ENCODE data around the gene MAP7. TPM values are rescaled to one million over a fixed set of nuclear protein-coding genes. Genes with fewer than 3 reads are reported as not detected.

Gene MAP7
- total RNA-seq, 6 donors from 2014 or later = 18.1 to 26.6 (median 24.2) TPM

DNA sequence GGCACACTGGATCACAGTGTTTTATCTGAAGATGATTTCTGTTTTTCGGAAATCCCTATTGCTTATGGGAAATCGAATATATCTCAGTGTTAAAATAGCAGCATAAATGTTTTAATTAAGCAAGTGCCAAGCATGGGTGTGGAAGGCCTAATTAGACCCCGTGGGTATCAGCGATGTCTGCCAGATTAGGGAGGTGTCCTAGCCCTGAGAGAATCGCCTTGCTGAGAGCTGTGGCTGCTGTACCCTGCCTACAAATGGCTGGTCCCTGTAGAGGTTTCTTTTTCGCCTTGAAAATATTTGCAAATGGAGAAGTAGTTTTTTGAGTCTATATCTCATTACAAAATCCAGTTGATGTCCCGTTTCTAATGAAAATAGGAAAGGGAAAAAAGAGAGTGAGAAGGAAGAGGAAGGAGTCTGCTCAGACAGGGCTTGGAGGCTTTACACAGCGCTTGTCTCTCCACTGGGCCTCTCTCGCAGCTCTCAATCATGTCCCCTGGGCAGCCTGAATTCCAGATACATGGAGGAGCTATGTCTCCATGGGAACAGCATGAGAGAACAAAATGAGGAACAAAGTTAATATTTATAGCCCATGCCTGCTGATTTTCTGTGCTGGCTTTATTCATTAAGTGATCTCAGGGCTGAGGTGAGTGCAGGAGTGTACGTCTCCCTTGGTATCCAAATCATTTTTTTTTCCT lies 225.4 kb downstream of the MAP7 start:
- no peaks in the 10 kb centered on the region for H3K27me3 ChIP-seq
- DNase-seq (no peak), ATAC-seq (ENCODE audit: low FRiP score in 2 of 2) (peak in 1 of 2 donors; percentile 39)
- TF ChIP-seq POLR2AphosphoS5 (IDR thresholded peaks at IDR 0.05) (no peak), EP300 (IDR thresholded peaks at IDR 0.05) (no peak)
- no peaks in the 10 kb centered on the region for H3K4me1 ChIP-seq
- WGBS, 2 donors = 76 to 77% methylated on average over 10 of the region's 10 CpGs
- no peaks in the 10 kb centered on the region for H3K36me3 ChIP-seq
- H3K27ac ChIP-seq = no peak overlapping the region
- H3K4me3 ChIP-seq = no peak overlapping the region
- H3K9me3 ChIP-seq = no peaks in the 10 kb centered on the region

DNA sequence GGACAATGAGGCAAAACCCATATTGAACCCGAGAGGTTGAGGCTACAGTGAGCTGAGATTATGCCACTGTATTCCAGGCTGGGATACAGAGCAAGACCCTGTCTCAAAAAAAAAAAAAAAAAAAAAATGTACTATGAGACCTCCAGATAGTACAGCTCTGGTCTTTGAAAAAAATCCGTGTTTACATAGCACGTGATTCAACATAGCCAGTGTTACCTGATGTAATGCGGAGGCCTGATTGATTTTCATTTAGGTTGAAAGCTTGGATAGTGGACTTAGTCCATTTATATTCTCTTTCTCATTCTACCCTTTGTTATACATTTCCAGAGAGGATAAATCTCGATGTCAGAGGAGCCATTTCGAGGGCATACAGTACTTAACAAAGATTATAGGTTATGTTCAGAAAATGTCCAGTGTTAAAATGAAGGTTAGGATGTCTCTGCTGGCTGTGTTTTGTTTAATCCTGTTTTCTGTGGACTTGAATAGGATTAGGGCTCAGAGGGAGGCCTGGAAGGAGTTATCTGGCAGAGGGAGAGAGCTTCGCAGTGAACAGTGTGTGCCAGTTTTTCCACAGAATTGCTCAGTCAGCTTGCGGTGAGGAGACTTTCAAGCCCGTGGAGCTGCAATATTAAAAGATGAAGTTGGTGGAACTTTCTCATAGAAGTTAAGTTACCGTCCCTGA lies 226.7 kb downstream of the MAP7 start:
- Histone ChIP-seq H3K27me3 (no peaks in the 10 kb centered on the region), H3K9me3 (no peaks in the 10 kb centered on the region), H3K27ac (no peak overlapping the region), H3K4me1 (no peaks in the 10 kb centered on the region), H3K36me3 (no peaks in the 10 kb centered on the region), H3K4me3 (no peak overlapping the region)
- peak in 1 of 2 donors; percentile 49 for ATAC-seq (ENCODE audit: low FRiP score in 2 of 2)
- WGBS, 2 donors = 82 to 83% methylated on average over 10 of the region's 10 CpGs
- DNase-seq = no peak
- no peak for TF ChIP-seq POLR2A (IDR thresholded peaks at IDR 0.05)
- TF ChIP-seq, protein P1, sequence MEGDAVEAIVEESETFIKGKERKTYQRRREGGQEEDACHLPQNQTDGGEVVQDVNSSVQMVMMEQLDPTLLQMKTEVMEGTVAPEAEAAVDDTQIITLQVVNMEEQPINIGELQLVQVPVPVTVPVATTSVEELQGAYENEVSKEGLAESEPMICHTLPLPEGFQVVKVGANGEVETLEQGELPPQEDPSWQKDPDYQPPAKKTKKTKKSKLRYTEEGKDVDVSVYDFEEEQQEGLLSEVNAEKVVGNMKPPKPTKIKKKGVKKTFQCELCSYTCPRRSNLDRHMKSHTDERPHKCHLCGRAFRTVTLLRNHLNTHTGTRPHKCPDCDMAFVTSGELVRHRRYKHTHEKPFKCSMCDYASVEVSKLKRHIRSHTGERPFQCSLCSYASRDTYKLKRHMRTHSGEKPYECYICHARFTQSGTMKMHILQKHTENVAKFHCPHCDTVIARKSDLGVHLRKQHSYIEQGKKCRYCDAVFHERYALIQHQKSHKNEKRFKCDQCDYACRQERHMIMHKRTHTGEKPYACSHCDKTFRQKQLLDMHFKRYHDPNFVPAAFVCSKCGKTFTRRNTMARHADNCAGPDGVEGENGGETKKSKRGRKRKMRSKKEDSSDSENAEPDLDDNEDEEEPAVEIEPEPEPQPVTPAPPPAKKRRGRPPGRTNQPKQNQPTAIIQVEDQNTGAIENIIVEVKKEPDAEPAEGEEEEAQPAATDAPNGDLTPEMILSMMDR (IDR thresholded peaks at IDR 0.05) = no peak
- TF ChIP-seq POLR2AphosphoS5 (IDR thresholded peaks at IDR 0.05) = no peak
- no peak for TF ChIP-seq EP300 (IDR thresholded peaks at IDR 0.05)

DNA sequence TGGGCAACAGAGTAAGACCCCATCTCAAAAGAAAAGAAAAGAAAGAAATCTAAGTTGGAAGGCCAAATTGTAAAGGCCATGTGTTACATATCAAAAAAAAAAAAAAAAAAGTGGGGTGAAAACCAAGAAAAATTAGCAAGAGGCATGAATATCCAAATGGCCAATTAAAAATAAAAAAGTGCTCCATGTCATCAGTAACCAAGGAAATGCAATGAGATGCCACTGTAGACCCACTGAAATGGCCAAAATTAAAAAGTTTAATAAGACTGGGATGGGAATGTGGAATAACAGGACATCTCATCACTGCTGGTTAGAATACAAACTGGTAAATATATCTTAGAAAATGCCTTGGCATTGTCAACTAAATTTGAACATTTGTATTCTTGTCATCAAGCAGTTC lies 230.5 kb downstream of the MAP7 start:
- DNase-seq = no peak
- Histone ChIP-seq H3K4me1 (no peaks in the 10 kb centered on the region), H3K4me3 (no peak overlapping the region), H3K27me3 (no peaks in the 10 kb centered on the region), H3K36me3 (no peaks in the 10 kb centered on the region), H3K9me3 (no peaks in the 10 kb centered on the region), H3K27ac (no peak overlapping the region)
- TF ChIP-seq POLR2A (IDR thresholded peaks at IDR 0.05) (no peak), EP300 (IDR thresholded peaks at IDR 0.05) (no peak), POLR2AphosphoS5 (IDR thresholded peaks at IDR 0.05) (no peak)
- TF ChIP-seq, protein P1 (IDR thresholded peaks at IDR 0.05) = no peak
- ATAC-seq (ENCODE audit: low FRiP score in 2 of 2) = no peak

DNA sequence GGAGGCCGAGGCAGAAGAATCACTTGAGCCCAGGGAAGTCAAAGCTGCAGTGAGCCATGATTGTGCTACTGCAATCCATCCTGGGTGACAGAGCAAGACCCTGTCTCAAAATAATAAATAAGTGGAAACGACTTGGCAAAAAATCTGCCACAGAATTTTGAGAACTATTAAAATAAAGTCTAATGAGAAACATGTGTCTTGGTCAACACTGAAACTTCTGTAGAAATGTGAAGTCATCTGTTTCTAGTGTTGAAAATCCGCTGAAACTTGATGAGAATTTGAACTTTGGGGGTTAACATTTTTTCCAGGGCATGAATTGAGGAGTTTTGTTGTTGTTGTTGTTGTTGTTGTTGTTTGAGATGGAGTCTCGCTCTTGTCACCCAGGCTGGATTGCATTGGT lies 231.5 kb downstream of the MAP7 start:
- Histone ChIP-seq H3K9me3 (no peaks in the 10 kb centered on the region), H3K27me3 (no peaks in the 10 kb centered on the region), H3K4me1 (no peaks in the 10 kb centered on the region), H3K4me3 (no peak overlapping the region), H3K36me3 (no peaks in the 10 kb centered on the region), H3K27ac (no peak overlapping the region)
- no peak for DNase-seq
- TF ChIP-seq POLR2AphosphoS5 (IDR thresholded peaks at IDR 0.05) (no peak), POLR2A (IDR thresholded peaks at IDR 0.05) (no peak), EP300 (IDR thresholded peaks at IDR 0.05) (no peak)
- TF ChIP-seq, protein P1 (IDR thresholded peaks at IDR 0.05) = no peak
- no peak for ATAC-seq (ENCODE audit: low FRiP score in 2 of 2)
- WGBS, 2 donors = 73 to 81% methylated on average over 4 of the region's 4 CpGs

DNA sequence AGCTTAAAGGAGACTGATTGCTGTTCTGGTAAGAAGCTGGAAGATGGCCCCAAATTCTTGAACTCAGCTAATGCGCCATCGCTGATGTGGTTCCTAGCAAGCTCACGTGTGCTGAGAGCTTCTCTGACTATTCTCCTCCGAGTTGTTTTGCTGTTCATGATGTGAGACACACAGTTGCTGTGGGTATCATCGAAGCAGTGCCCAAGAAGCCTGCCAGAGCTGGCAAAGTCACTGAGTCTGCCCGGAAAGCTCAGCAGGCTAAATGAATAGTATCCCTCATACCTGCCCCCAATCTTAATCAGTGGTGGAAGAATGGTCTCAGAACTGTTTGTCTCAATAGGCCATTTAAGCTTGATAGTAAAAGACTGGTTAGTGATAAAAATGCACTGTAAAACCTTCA lies 232.3 kb downstream of the MAP7 start:
- no peak for TF ChIP-seq POLR2A (IDR thresholded peaks at IDR 0.05)
- no peak for TF ChIP-seq EP300 (IDR thresholded peaks at IDR 0.05)
- no peak for TF ChIP-seq POLR2AphosphoS5 (IDR thresholded peaks at IDR 0.05)
- TF ChIP-seq, protein P1 (IDR thresholded peaks at IDR 0.05) = no peak

More for the DNA sequence above, 232.3 kb downstream of the MAP7 start:
- no peaks in the 10 kb centered on the region for H3K27me3 ChIP-seq
- DNase-seq (no peak), ATAC-seq (ENCODE audit: low FRiP score in 2 of 2) (no peak)
- H3K9me3 ChIP-seq = no peaks in the 10 kb centered on the region
- WGBS, 2 donors = 74 to 75% methylated on average over 6 of the region's 6 CpGs
- no peak overlapping the region for H3K27ac ChIP-seq
- H3K36me3 ChIP-seq = no peaks in the 10 kb centered on the region
- H3K4me3 ChIP-seq = no peak overlapping the region
- no peaks in the 10 kb centered on the region for H3K4me1 ChIP-seq
